SK-N-SH (cell line): ENCODE measurements around the gene KNL1. TPM values are rescaled to one million over a fixed set of nuclear protein-coding genes. Genes with fewer than 3 reads are reported as not detected.

Experiments used
- CTCF ChIA-PET: fragments of 300-600, 350-600 bp; formaldehyde crosslinking; extraction: SDS; loops from one replicate; lab custom pipeline; 2021; lab: Yijun Ruan, JAX
- POLR2A ChIA-PET: fragments of 350-600 bp; sonication (Branson Sonifier 250); formaldehyde crosslinking; extraction: SDS; loops from one replicate; lab custom pipeline; 2020; ENCODE audit warnings: antibody characterized with exemption, inconsistent platforms; lab: Yijun Ruan, JAX
- DNase-seq: peaks from one replicate; pipeline ENCODE4 v3.0.0; 2012
- H2AFZ ChIP-seq: fragments of 200-600 bp; sonication (generic); 2 replicates; pipeline ENCODE4 v1.8.1; 2016; ENCODE audit warnings: antibody characterized with exemption, mild to moderate bottlenecking, low read depth
- H3F3A ChIP-seq: fragments of 200-600 bp; sonication (generic); replicated peaks from 2 replicates; pipeline ENCODE3; 2016; ENCODE audit warnings: antibody characterized with exemption, mild to moderate bottlenecking; ENCODE audit not compliant: insufficient read depth
- H3K27ac ChIP-seq, 2 experiments: fragments of 200-500 bp in 1 of 2; fragments of 200-600 bp in 1 of 2; sonication (Bioruptor generic) in 1 of 2; sonication (generic), shearing (Covaris generic) in 1 of 2; 2 replicates each; pipeline versions ENCODE4 v1.5.1 to v1.6.1; 2014 to 2016; ENCODE audit warnings: low read depth in 2 of 2, inconsistent platforms in 1 of 2, low read length in 1 of 2, mild to moderate bottlenecking in 1 of 2, mixed read lengths in 1 of 2
- H3K27me3 ChIP-seq: fragments of 200-600 bp; sonication (generic), shearing (Covaris generic); 2 replicates; pipeline ENCODE4 v1.6.1; 2016; ENCODE audit warnings: mixed run types; ENCODE audit not compliant: insufficient read depth
- H3K36me3 ChIP-seq, 2 experiments: fragments of 200-500 bp in 1 of 2; fragments of 200-600 bp in 1 of 2; sonication (Bioruptor generic) in 1 of 2; sonication (generic) in 1 of 2; replicated peaks in 1 of 2; 2 replicates each; pipeline versions ENCODE3 to v1.5.1; 2014 to 2016; ENCODE audit warnings: low read length in 1 of 2, mild to moderate bottlenecking in 1 of 2; ENCODE audit not compliant: insufficient read depth in 2 of 2, control insufficient read depth in 1 of 2
- H3K4me1 ChIP-seq, 2 experiments: fragments of 200-500 bp in 1 of 2; fragments of 200-600 bp in 1 of 2; sonication (Bioruptor generic) in 1 of 2; sonication (generic), shearing (Covaris generic) in 1 of 2; 2 replicates each; pipeline versions ENCODE4 v1.5.1 to v1.6.1; 2014 to 2016; ENCODE audit warnings: low read depth in 1 of 2, low read length in 1 of 2, mixed run types in 1 of 2; ENCODE audit not compliant: insufficient read depth in 2 of 2, control insufficient read depth in 1 of 2
- H3K4me2 ChIP-seq: fragments of 200-600 bp; sonication (generic), shearing (Covaris generic); 2 replicates; pipeline ENCODE4 v1.6.1; 2017; ENCODE audit warnings: mixed run types
- H3K4me3 ChIP-seq, 2 experiments: fragments of 200-500 bp in 1 of 2; fragments of 200-600 bp in 1 of 2; sonication (Bioruptor generic) in 1 of 2; sonication (generic), shearing (Covaris generic) in 1 of 2; 2 replicates each; pipeline versions ENCODE4 v1.5.1 to v1.8.1; 2014 to 2016; ENCODE audit warnings: low read depth in 2 of 2, inconsistent platforms in 1 of 2, low read length in 1 of 2, mild to moderate bottlenecking in 1 of 2, mixed read lengths in 1 of 2, moderate library complexity in 1 of 2
- H3K79me2 ChIP-seq: fragments of 200-600 bp; sonication (generic); 2 replicates; pipeline ENCODE4 v1.8.1; 2017; ENCODE audit warnings: mild to moderate bottlenecking; ENCODE audit not compliant: insufficient read depth
- H3K9ac ChIP-seq: fragments of 200-600 bp; sonication (generic); 2 replicates; pipeline ENCODE4 v1.6.1; 2017; ENCODE audit warnings: mixed run types
- H3K9me2 ChIP-seq: fragments of 200-600 bp; sonication (generic); 2 replicates; pipeline ENCODE4 v1.6.1; 2017; ENCODE audit warnings: mixed run types
- H3K9me3 ChIP-seq: fragments of 200-600 bp; sonication (generic); 2 replicates; pipeline ENCODE4 v1.6.1; 2017; ENCODE audit warnings: mixed run types, mild to moderate bottlenecking, moderate library complexity
- H4K20me1 ChIP-seq: fragments of 200-600 bp; sonication (generic); 2 replicates; pipeline ENCODE4 v1.6.1; 2017; ENCODE audit warnings: mild to moderate bottlenecking, mixed run types; ENCODE audit not compliant: insufficient read depth
- CHD2 ChIP-seq: fragments of 150-350 bp; IDR thresholded peaks from 2 replicates; pipeline ENCODE4 v1.6.1; 2018; ENCODE audit warnings: low read length; ENCODE audit not compliant: partially characterized antibody
- CTCF ChIP-seq: fragments of 200-600 bp; sonication (generic); IDR thresholded peaks from 2 replicates; pipeline ENCODE4 v1.6.1; 2017; ENCODE audit warnings: antibody characterized with exemption, mild to moderate bottlenecking, moderate library complexity
- ELF1 ChIP-seq: IDR thresholded peaks from 2 replicates; pipeline ENCODE4 v1.4.0; 2012
- EP300 ChIP-seq, 2 experiments: IDR thresholded peaks; 2 replicates each; pipeline versions ENCODE4 v1.4.0 to v1.6.1; 2012; ENCODE audit warnings: borderline replicate concordance in 1 of 2, low read depth in 1 of 2, low read length in 1 of 2
- EZH2phosphoT487 ChIP-seq: fragments of 200-600 bp; sonication (generic); IDR thresholded peaks from 2 replicates; pipeline ENCODE4 v1.6.1; 2017; ENCODE audit warnings: low read depth, mixed run types, mild to moderate bottlenecking, antibody characterized with exemption, moderate library complexity, borderline replicate concordance
- FOXM1 ChIP-seq: IDR thresholded peaks from 2 replicates; pipeline ENCODE4 v1.4.0; 2012; ENCODE audit warnings: low read depth, mild to moderate bottlenecking
- IRF3 ChIP-seq: fragments of 150-350 bp; IDR thresholded peaks from 2 replicates; pipeline ENCODE4 v1.6.1; 2016; ENCODE audit warnings: mild to moderate bottlenecking, low read depth, low read length
- MEF2A ChIP-seq: IDR thresholded peaks from 2 replicates; pipeline ENCODE4 v1.4.0; 2012; ENCODE audit warnings: low read depth, borderline replicate concordance
- MXI1 ChIP-seq: IDR thresholded peaks from 2 replicates; pipeline ENCODE4 v1.6.1; 2012; ENCODE audit warnings: mild to moderate bottlenecking, low read depth, low read length, improper control_type of control experiment
- NFIC ChIP-seq: IDR thresholded peaks from 2 replicates; pipeline ENCODE4 v1.4.0; 2012; ENCODE audit warnings: borderline replicate concordance
- NRF1 ChIP-seq: IDR thresholded peaks from 2 replicates; pipeline ENCODE4 v1.6.1; 2012; ENCODE audit warnings: low read depth, mild to moderate bottlenecking, low read length
- PBX3 ChIP-seq: IDR thresholded peaks from 2 replicates; pipeline ENCODE4; 2012
- RAD21 ChIP-seq: IDR thresholded peaks from 2 replicates; pipeline ENCODE4 v1.6.1; 2012; ENCODE audit warnings: mild to moderate bottlenecking, low read length
- RFX5 ChIP-seq: IDR thresholded peaks from 2 replicates; pipeline ENCODE4 v1.6.1; 2012; ENCODE audit warnings: mild to moderate bottlenecking, improper control_type of control experiment, low read length
- SMC3 ChIP-seq: IDR thresholded peaks from 2 replicates; pipeline ENCODE4 v1.6.1; 2012; ENCODE audit warnings: low read depth, low read length, improper control_type of control experiment
- TAF1 ChIP-seq: IDR thresholded peaks from 2 replicates; pipeline ENCODE4 v1.6.1; 2012; ENCODE audit warnings: low read depth, mild to moderate bottlenecking, low read length, moderate library complexity, borderline replicate concordance
- TCF12 ChIP-seq: IDR thresholded peaks from 2 replicates; pipeline ENCODE4 v1.4.0; 2012
- TEAD4 ChIP-seq: IDR thresholded peaks from 2 replicates; pipeline ENCODE4 v1.4.0; 2012; ENCODE audit warnings: mild to moderate bottlenecking, borderline replicate concordance; ENCODE audit not compliant: insufficient read depth
- USF1 ChIP-seq: IDR thresholded peaks from 2 replicates; pipeline ENCODE4 v1.4.0; 2012; ENCODE audit warnings: low read depth, borderline replicate concordance
- USF2 ChIP-seq: fragments of 150-350 bp; IDR thresholded peaks from 2 replicates; pipeline ENCODE4 v1.6.1; 2017; ENCODE audit warnings: antibody characterized with exemption, low read length, low read depth, borderline replicate concordance
- YY1 ChIP-seq: IDR thresholded peaks from 2 replicates; pipeline ENCODE4 v1.4.0; 2012; ENCODE audit warnings: low read depth, mild to moderate bottlenecking
- ZBTB33 ChIP-seq: IDR thresholded peaks from 2 replicates; pipeline ENCODE4 v1.4.0; 2012; ENCODE audit warnings: low read depth, borderline replicate concordance
- WGBS: methylation state at CpG from one replicate; pipeline ENCODE4 v1.1.6; 2017; ENCODE audit warnings: low lambda C conversion rate; 5-methylcytosine and 5-hydroxymethylcytosine counted together
- polyA plus RNA-seq, 3 experiments: library from polyadenylated mRNA; depleted of rRNA; stranded (reverse); fragments of >200 nt; gene quantifications; 2 replicates each; pipeline ENCODE4 v1.2.3, GENCODE V29; 2012

The KNL1 gene
- polyA plus RNA-seq, 1 of the 3 experiments (the other 2 are of a cell fraction): 1.6 TPM

- H3K4me1 ChIP-seq: no peaks in the 10 kb centered on the region
- no peak overlapping the region for H3K4me3 ChIP-seq
- peaks cover 76% of the 10 kb centered on the region for H3K79me2 ChIP-seq
- no peak overlapping the region for H3K4me2 ChIP-seq
- H3K9me3 ChIP-seq: no peaks in the 10 kb centered on the region
- no peaks in the 10 kb centered on the region for H4K20me1 ChIP-seq
- TF ChIP-seq MEF2A (no peak), USF2 (no peak), ELF1 (no peak), MXI1 (no peak), EZH2phosphoT487 (no peak), RAD21 (no peak), CHD2 (no peak), TCF12 (no peak), TEAD4 (no peak), CTCF (no peak)
- H3K27ac ChIP-seq: no peak overlapping the region
- ChIA-PET CTCF (no interaction called here), POLR2A (no interaction called here)
- H2AFZ ChIP-seq: peak overlapping the region; percentile 23; the same call in 1 of the 2 replicates
- no peaks in the 10 kb centered on the region for H3F3A ChIP-seq
- no peaks in the 10 kb centered on the region for H3K9me2 ChIP-seq
- H3K36me3 ChIP-seq: no peaks in the 10 kb centered on the region
- DNase-seq: no peak
- H3K9ac ChIP-seq: no peak overlapping the region
- no peaks in the 10 kb centered on the region for H3K27me3 ChIP-seq
- WGBS: 100% methylated on average over 2 of the region's 2 CpGs
These were observed 3.0 kb downstream of the KNL1 start for GRCh38 chr15:40597024-40597423.

GRCh38 chr15:40598126-40598525 lies 4.1 kb downstream of the KNL1 start:
- Histone ChIP-seq H3K9me2 (no peaks in the 10 kb centered on the region), H3K36me3 (no peaks in the 10 kb centered on the region), H4K20me1 (no peaks in the 10 kb centered on the region), H2AFZ (0 out of 2 replicates have a peak overlapping the region, but pooled peaks have one; percentile 43), H3K27ac (no peak overlapping the region), H3K9ac (no peak overlapping the region), H3K4me1 (no peaks in the 10 kb centered on the region), H3K79me2 (peaks cover 87% of the 10 kb centered on the region), H3K4me2 (no peak overlapping the region), H3K27me3 (no peaks in the 10 kb centered on the region), H3K4me3 (no peak overlapping the region), H3K9me3 (no peaks in the 10 kb centered on the region), H3F3A (no peaks in the 10 kb centered on the region)
- 77% methylated on average over 3 of the region's 3 CpGs for WGBS
- CTCF ChIA-PET: interaction anchor here (3.2 kb wide), 1 partner anchor 12 kb away, joined by 9 read pairs; no protein-coding TSS in a partner anchor
- POLR2A ChIA-PET: no interaction called here
- DNase-seq: no peak
- TF ChIP-seq NRF1: no peak
- TF ChIP-seq ELF1: no peak
- TF ChIP-seq NFIC: no peak
- no peak for TF ChIP-seq FOXM1
- no peak for TF ChIP-seq USF1
- no peak for TF ChIP-seq TAF1
- TF ChIP-seq SMC3: no peak
- TF ChIP-seq EP300 (IDR thresholded peaks at IDR 0.05; ENCODE audit: borderline replicate concordance in 1 of 2, low read depth in 1 of 2, low read length in 1 of 2): no peak
- no peak for TF ChIP-seq IRF3
- no peak for TF ChIP-seq RFX5
- TF ChIP-seq YY1: no peak
- no peak for TF ChIP-seq TCF12
- no peak for TF ChIP-seq EZH2phosphoT487
- no peak for TF ChIP-seq PBX3
- no peak for TF ChIP-seq ZBTB33
